ENCODE results near the gene MXD1.

MXD1 gene

GRCh38 chr2:69952336-69953115, 37.6 kb downstream of the MXD1 start:
- no peak for DNase-seq (ENCODE audit: low read depth)

- no peak for DNase-seq (ENCODE audit: low read depth)
Measured at GRCh38 chr2:69954084-69954483, 39.2 kb downstream of the MXD1 start.

DNA sequence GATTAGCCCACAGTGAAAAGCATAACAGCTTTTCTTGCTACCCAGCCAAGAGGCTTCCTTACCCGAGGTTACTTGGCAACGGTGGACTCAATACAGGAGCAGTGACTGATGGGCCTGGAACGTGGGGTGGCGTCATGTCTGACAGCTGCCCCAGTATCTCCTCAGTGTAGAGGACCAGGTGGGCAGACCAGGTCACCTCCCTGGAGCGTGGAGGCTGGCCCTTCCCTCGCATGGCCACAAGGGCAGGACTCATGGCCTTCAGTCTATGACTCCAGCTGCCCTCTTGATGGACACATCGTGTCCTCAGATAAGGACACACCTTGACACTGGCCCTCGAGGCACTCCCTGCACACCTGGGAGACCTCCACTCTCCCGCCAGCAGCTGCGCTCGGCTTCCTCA, 40.1 kb downstream of the MXD1 start:
- DNase-seq (ENCODE audit: low read depth) = no peak

GRCh38 chr2:69956475-69956979, 41.6 kb downstream of the MXD1 start:
- no peak for DNase-seq (ENCODE audit: low read depth)

- no peak for DNase-seq (ENCODE audit: low read depth)
Measured at GRCh38 chr2:69957965-69958364, 43.1 kb downstream of the MXD1 start.

- no peak for DNase-seq (ENCODE audit: low read depth)
Measured at GRCh38 chr2:69958480-69958879, 43.6 kb downstream of the MXD1 start.

- no peak for DNase-seq (ENCODE audit: low read depth)
Measured at GRCh38 chr2:69959425-69959824, 44.5 kb downstream of the MXD1 start.

DNA sequence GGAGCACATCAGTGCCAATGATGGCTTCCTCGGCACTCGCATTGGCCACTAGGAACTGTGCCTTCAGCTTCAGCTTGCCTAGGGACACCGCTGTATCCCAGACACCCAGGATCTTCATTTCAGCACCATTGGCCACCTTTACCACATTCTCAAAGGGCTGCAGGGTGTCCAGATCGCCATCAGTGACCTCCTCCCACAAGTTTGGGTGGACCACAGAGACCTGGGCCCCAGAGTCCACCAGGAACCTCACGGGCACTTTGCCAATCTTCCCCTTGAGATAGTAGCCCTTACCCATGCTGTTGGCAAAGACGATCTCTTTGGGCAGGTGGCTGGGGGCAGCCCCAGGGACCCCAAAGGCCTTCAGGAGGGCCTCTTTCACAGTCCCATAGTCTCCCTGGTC, 45.9 kb downstream of the MXD1 start:
- DNase-seq (ENCODE audit: low read depth) = no peak

GRCh38 chr2:69961496-69961895, 46.6 kb downstream of the MXD1 start, which contains the start of gene ASPRV1:
TSS of gene ASPRV1 (minus strand) at chr2:69961631. CDS start at chr2:69961436, 195 bp downstream.
- DNase-seq (ENCODE audit: low read depth) = no peak

DNA sequence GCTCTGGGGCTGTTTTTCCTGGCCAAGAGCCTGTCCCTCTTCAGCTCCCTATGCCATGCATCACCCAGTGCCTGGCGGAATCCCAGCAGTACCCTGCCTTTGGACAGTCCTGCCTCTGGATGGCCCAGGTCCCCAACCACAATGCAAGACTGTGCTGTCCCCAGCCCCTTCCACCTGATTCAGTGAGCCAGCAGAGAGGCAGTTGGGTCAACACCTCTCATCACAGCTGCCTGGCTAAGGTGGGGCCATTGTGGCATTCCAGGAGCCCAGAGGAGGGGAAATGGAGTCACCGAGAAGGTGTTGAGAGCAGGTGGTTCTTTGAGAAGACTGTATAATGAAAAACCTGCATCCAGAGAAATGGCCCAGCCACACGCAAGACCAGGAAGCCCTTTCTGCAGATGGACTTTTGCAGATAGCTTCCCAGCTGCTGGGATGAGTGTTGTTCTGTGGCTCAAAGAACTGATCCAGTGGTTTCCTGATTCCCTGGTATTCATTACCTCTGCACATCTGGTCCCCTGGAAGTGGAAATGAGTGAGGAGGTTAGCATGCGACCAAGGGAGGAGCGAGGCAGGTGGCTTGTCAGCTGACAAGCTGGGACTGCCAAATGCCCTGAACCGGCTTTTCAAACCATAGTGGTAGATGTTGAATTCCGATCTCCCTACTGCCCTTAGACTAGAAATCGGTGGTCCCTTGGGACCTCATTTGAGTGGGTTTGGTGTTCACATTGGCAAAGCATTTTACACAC, 48.2 kb downstream of the MXD1 start:
- DNase-seq (ENCODE audit: low read depth) = no peak

GRCh38 chr2:69964353-69964841, 49.5 kb downstream of the MXD1 start:
- DNase-seq (ENCODE audit: low read depth) = no peak

DNA sequence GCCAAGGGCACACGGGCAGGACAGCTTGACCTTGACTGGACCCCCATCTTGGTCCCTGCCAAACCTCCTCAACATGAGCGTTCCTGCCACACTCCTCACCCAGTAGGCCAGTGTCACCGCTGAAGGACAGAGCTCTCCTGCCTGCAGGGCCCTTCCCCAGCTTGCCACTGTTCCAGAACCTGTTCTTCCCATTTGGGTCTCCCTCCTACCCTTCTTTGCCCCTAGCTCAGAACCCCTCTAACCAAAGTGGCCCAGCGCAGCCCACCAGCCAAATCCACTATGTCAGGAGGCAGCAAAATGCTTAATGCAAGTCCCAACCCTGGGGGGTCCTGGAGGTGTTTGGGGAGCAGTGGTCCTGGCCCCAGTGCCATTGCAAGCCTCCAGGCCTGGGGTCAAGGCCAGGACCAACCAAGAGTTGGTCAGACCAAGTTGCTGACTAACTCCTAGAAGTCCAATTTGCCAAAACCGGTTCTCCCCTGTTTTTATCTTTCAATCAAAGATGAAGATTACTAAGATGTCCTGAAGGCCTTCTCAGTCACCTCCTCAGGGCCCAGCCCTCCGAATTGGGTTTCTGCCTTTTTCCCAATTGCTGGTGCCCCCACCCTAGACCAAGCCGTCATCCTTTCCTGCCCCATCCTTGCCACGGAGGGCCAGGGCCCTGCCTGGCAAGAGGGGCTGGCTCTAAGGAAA, 51.0 kb downstream of the MXD1 start:
- DNase-seq (ENCODE audit: low read depth) = no peak

DNA sequence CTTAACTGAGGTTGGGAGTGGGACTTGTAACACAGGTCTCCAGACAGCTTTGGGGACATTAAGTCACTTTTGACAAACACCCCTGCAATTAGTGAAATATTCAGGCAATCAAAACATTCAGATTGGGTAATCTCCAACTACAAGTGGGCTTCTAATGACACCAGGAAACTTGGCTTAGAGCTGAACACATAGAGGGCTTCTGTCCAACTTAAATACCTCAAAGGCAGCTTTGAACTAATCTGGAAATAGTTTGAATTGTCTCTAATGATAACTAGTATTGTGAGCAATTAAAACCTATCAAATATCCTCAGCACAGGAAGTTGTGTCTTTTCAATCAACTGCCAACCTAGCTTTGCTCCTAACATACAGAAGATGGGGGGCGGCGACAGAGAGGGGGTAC, 51.6 kb downstream of the MXD1 start:
- DNase-seq (ENCODE audit: low read depth) = no peak

GRCh38 chr2:69968609-69969008, 53.7 kb downstream of the MXD1 start:
- no peak for DNase-seq (ENCODE audit: low read depth)

GRCh38 chr2:69969126-69969983, 54.4 kb downstream of the MXD1 start:
- no peak for DNase-seq (ENCODE audit: low read depth)

DNA sequence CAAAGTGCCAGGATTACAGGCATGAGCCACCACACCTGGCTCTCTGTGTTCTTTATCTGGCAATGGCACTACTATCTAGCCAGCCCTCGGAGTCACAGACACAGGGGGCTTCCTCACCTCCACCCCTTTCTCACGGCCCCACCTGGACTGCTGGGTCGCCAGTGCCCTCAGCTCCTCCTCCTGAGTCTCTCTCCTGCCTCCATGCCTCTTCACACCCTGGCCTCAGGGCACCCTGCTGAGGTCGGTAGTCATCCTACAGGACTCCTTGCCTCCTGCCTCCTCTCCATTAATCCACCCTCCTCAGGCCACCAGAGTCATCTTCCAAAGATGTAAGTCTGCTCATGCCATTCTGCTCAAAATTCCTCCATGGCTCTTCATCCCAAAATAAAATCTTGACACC, 55.1 kb downstream of the MXD1 start:
- DNase-seq (ENCODE audit: low read depth) = no peak

- DNase-seq (ENCODE audit: low read depth) = no peak
Measured at GRCh38 chr2:69972822-69973221, 57.9 kb downstream of the MXD1 start.

DNA sequence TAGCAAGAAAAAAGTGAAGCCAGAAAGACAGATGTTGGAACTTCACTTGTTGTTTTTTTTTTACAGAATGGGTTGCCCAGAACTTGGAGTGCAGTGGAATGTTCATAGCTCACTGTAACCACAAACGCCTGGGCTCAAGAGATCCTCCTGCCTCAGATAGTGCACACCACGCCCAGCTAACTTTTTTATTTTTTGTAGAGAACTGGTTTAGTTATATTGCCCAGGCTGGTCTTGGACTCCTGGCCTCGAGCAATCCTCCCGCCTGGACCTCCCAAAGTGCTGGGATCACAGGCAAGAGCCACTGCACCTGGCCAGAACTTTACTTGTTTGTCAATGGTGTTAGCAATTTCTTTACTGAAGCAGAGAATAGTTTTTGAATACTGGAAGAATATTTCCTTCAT, 58.4 kb downstream of the MXD1 start:
- peak; percentile 32 for DNase-seq (ENCODE audit: low read depth)

GRCh38 chr2:69975136-69975852, 60.4 kb downstream of the MXD1 start:
- no peak for DNase-seq (ENCODE audit: low read depth)

GRCh38 chr2:69975853-69976462, 61.0 kb downstream of the MXD1 start:
- DNase-seq (ENCODE audit: low read depth) = no peak

Measured in GM04504 (cell line).